HCT116 (cell line): ENCODE data around the gene NACC2. TPM values are rescaled to one million over a fixed set of nuclear protein-coding genes. Genes with fewer than 3 reads are reported as not detected.

Source experiments
- ATAC-seq: fragments of 200-7000 bp; cut with Tn5 transposase; 2 replicates; pipeline ENCODE4 v1.9.1; 2020; ENCODE audit warnings: mild to moderate bottlenecking, moderate library complexity
- BruUV-seq: library from RNA; stranded (reverse); fragments of 400-500 nt; replicated peaks from 2 replicates; lab custom pipeline; 2021; lab: Mats Ljungman, UMichigan
- CTCF ChIA-PET: fragments of 300-600 bp; sonication (Branson Sonifier 250); formaldehyde crosslinking; loops from one replicate; lab custom pipeline; 2021; ENCODE audit warnings: antibody characterized with exemption; lab: Charles Lee
- POLR2A ChIA-PET: fragments of 300-600, 350-600 bp; sonication (Branson Sonifier 250); formaldehyde crosslinking; loops from one replicate; lab custom pipeline; 2021; ENCODE audit warnings: antibody characterized with exemption; lab: Charles Lee
- RAD21 ChIA-PET, 2 experiments: fragments of 300-600 bp; sonication (Branson Sonifier 250); formaldehyde crosslinking; loops; one replicate each; lab custom pipeline; 2023; ENCODE audit warnings: low total read pairs in 2 of 2; ENCODE audit not compliant: uncharacterized antibody in 2 of 2, unreplicated experiment in 2 of 2, low non-redundant PET in 1 of 2; lab: Charles Lee
- DNase-seq: peaks from one replicate; pipeline ENCODE4 v3.0.0-alpha.2; 2010; ENCODE audit warnings: low read depth, low spot score
- H2AFZ ChIP-seq: fragments of 200-600 bp; shearing (Covaris generic), sonication (generic); 2 replicates; pipeline ENCODE4 v1.6.1; 2017; ENCODE audit warnings: low read depth, mixed run types, mixed read lengths, antibody characterized with exemption, low read length; ENCODE audit not compliant: poor library complexity, severe bottlenecking
- H3K27ac ChIP-seq: 2 replicates; pipeline ENCODE4 v1.5.1; 2012; ENCODE audit warnings: low read depth, low read length
- H3K27me3 ChIP-seq: fragments of 200-600 bp; sonication (generic); 2 replicates; pipeline ENCODE4 v1.6.1; 2016; ENCODE audit warnings: mixed run types, low read length, mixed read lengths; ENCODE audit not compliant: insufficient read depth
- H3K36me3 ChIP-seq, 2 experiments: fragments of 200-500 bp in 1 of 2; fragments of 200-600 bp in 1 of 2; sonication (Bioruptor generic) in 1 of 2; sonication (generic) in 1 of 2; 2 replicates each; pipeline versions ENCODE4 v1.5.1 to v1.6.1; 2014 to 2016; ENCODE audit warnings: low read length in 2 of 2, inconsistent platforms in 1 of 2, mixed read lengths in 1 of 2, mixed run types in 1 of 2; ENCODE audit not compliant: insufficient read depth in 2 of 2, control insufficient read depth in 1 of 2
- H3K4me1 ChIP-seq, 2 experiments: fragments of 200-600 bp in 1 of 2; sonication (generic) in 1 of 2; 2 replicates each; pipeline versions ENCODE4 v1.5.1 to v1.6.1; 2012 to 2017; ENCODE audit warnings: low read length in 2 of 2, inconsistent platforms in 1 of 2, mild to moderate bottlenecking in 1 of 2, mixed read lengths in 1 of 2, mixed run types in 1 of 2, moderate library complexity in 1 of 2; ENCODE audit not compliant: insufficient read depth in 2 of 2, control insufficient read depth in 1 of 2
- H3K4me2 ChIP-seq: fragments of 200-600 bp; sonication (generic); 2 replicates; pipeline ENCODE4 v1.6.1; 2017; ENCODE audit warnings: mixed run types, low read length, mixed read lengths
- H3K4me3 ChIP-seq, 2 experiments: fragments of 200-600 bp in 1 of 2; sonication (generic) in 1 of 2; replicated peaks in 1 of 2; 2 replicates each; pipeline ENCODE4 v1.5.1; 2011 to 2016; ENCODE audit warnings: low read length in 2 of 2, control low read depth in 1 of 2, low read depth in 1 of 2, mild to moderate bottlenecking in 1 of 2, mixed read lengths in 1 of 2, mixed run types in 1 of 2
- H3K79me2 ChIP-seq: fragments of 200-600 bp; sonication (generic); 2 replicates; pipeline ENCODE4 v1.6.1; 2017; ENCODE audit warnings: mild to moderate bottlenecking, mixed run types, low read length, moderate library complexity, mixed read lengths; ENCODE audit not compliant: insufficient read depth
- H3K9ac ChIP-seq: fragments of 200-600 bp; sonication (generic); 2 replicates; pipeline ENCODE4 v1.6.1; 2016; ENCODE audit warnings: low read length, mixed read lengths
- H3K9me2 ChIP-seq: fragments of 200-600 bp; sonication (generic), shearing (Covaris generic); 2 replicates; pipeline ENCODE4 v1.6.1; 2017; ENCODE audit warnings: mixed run types, mild to moderate bottlenecking, moderate library complexity; ENCODE audit not compliant: insufficient read depth
- H3K9me3 ChIP-seq, 2 experiments: fragments of 200-500 bp in 1 of 2; fragments of 200-600 bp in 1 of 2; sonication (Bioruptor generic) in 1 of 2; sonication (generic) in 1 of 2; 2 replicates each; pipeline ENCODE4 v1.6.1; 2014 to 2017; ENCODE audit warnings: low read length in 2 of 2, mixed read lengths in 2 of 2, inconsistent platforms in 1 of 2, low read depth in 1 of 2, mild to moderate bottlenecking in 1 of 2, mixed run types in 1 of 2, moderate library complexity in 1 of 2; ENCODE audit not compliant: control insufficient read depth in 1 of 2, insufficient read depth in 1 of 2
- H4K20me1 ChIP-seq: fragments of 200-600 bp; sonication (generic), shearing (Covaris generic); 2 replicates; pipeline ENCODE4 v1.6.1; 2017; ENCODE audit warnings: mixed run types, mild to moderate bottlenecking, moderate library complexity; ENCODE audit not compliant: insufficient read depth
- CBX3 ChIP-seq: IDR thresholded peaks from 2 replicates; pipeline ENCODE4 v1.6.1; 2012; ENCODE audit warnings: low read depth
- EGR1 ChIP-seq: IDR thresholded peaks from 2 replicates; pipeline ENCODE4 v1.6.1; 2012; ENCODE audit warnings: low read depth
- EZH2 ChIP-seq: fragments of 200-600 bp; sonication (generic); IDR thresholded peaks from 2 replicates; pipeline ENCODE4 v1.6.1; 2017; ENCODE audit warnings: antibody characterized with exemption, mixed run types
- EZH2phosphoT487 ChIP-seq: fragments of 200-600 bp; IDR thresholded peaks from 2 replicates; pipeline ENCODE4 v1.6.1; 2018; ENCODE audit warnings: antibody characterized with exemption, borderline replicate concordance
- FOSL1 ChIP-seq: IDR thresholded peaks from 2 replicates; pipeline ENCODE4 v1.6.1; 2012; ENCODE audit warnings: low read depth
- JUND ChIP-seq: IDR thresholded peaks from 2 replicates; pipeline ENCODE4 v1.6.1; 2012
- POLR2AphosphoS5 ChIP-seq: IDR thresholded peaks from 2 replicates; pipeline ENCODE4 v1.6.1; 2011; ENCODE audit warnings: mild to moderate bottlenecking, low read depth, low read length, moderate library complexity
- RAD21 ChIP-seq: IDR thresholded peaks from 2 replicates; pipeline ENCODE4 v1.6.1; 2012; ENCODE audit warnings: low read depth, mild to moderate bottlenecking
- SIN3A ChIP-seq: IDR thresholded peaks from 2 replicates; pipeline ENCODE4 v1.6.1; 2012; ENCODE audit warnings: low read depth
- TCF7L2 ChIP-seq: IDR thresholded peaks from 2 replicates; pipeline ENCODE4 v1.7.0; 2011; ENCODE audit warnings: borderline replicate concordance, inconsistent platforms; ENCODE audit not compliant: insufficient read depth, insufficient read length; ENCODE audit errors: extremely low read depth
- ZFX ChIP-seq: fragments of 450-650 bp; IDR thresholded peaks from 2 replicates; pipeline ENCODE4 v1.6.1; 2017
- ZNF274 ChIP-seq: fragments of 200-500 bp; sonication (Bioruptor generic); IDR thresholded peaks from 2 replicates; pipeline ENCODE4 v1.6.1; 2014; ENCODE audit warnings: mild to moderate bottlenecking, low read depth, low read length, inconsistent platforms
- intact Hi-C: fragments of 100-400 bp; cut with micrococcal nuclease; formaldehyde crosslinking; loops from 2 replicates; pipeline ENCODE4 v1.10.0; 2022
- total RNA-seq: library from RNA; stranded (reverse); gene quantifications from one replicate; pipeline ENCODE4 v1.2.1, GENCODE V29; 2021; ENCODE audit not compliant: unreplicated experiment
- TF ChIP-seq, protein P1 (sequence below): IDR thresholded peaks from 2 replicates; pipeline ENCODE4 v1.6.1; 2011; ENCODE audit warnings: mild to moderate bottlenecking, low read length, moderate library complexity; ENCODE audit not compliant: insufficient replicate concordance; ENCODE audit errors: extremely low read depth

The NACC2 gene
- total RNA-seq, 1 experiment from 2014 or later: 27.8 TPM

DNA sequence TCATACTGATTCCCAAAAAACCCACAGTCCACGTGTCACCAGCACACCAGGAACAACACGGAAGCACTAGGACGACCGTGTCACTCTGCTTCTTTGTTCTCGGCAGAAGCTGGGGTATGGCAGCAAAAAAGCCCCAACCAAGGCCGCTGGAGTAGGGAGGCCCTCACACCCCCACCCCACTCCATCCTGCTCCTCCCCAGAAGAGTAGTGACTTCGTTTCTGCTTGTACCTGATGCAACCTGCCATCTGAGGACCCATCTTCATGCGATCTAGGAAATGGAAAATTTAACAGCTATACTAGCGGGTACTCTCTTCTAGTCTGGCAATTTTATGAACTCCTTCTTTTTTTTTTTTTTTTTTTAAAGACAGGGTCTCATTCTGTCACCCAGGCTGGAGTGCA is 137.7 kb downstream of the NACC2 start:
- no peak overlapping the region for H3K9ac ChIP-seq
- TF ChIP-seq TCF7L2 (no peak), EGR1 (no peak), RAD21 (no peak), ZNF274 (no peak), EZH2 (no peak), CBX3 (no peak), FOSL1 (no peak), POLR2AphosphoS5 (no peak), EZH2phosphoT487 (no peak), SIN3A (no peak), JUND (no peak), ZFX (no peak)
- TF ChIP-seq, protein P1, sequence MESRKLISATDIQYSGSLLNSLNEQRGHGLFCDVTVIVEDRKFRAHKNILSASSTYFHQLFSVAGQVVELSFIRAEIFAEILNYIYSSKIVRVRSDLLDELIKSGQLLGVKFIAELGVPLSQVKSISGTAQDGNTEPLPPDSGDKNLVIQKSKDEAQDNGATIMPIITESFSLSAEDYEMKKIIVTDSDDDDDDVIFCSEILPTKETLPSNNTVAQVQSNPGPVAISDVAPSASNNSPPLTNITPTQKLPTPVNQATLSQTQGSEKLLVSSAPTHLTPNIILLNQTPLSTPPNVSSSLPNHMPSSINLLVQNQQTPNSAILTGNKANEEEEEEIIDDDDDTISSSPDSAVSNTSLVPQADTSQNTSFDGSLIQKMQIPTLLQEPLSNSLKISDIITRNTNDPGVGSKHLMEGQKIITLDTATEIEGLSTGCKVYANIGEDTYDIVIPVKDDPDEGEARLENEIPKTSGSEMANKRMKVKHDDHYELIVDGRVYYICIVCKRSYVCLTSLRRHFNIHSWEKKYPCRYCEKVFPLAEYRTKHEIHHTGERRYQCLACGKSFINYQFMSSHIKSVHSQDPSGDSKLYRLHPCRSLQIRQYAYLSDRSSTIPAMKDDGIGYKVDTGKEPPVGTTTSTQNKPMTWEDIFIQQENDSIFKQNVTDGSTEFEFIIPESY: no peak
- no peak overlapping the region for H2AFZ ChIP-seq
- DNase-seq (no peak), ATAC-seq (no peak)
- ChIA-PET POLR2A (no interaction called here), RAD21 (no interaction called here), CTCF (no interaction called here)
- H3K4me1 ChIP-seq: peaks cover 20 to 27% of the 10 kb centered on the region in 2 experiments
- no peak overlapping the region for H3K4me2 ChIP-seq
- no peaks in the 10 kb centered on the region for H3K9me3 ChIP-seq
- no peaks in the 10 kb centered on the region for H3K9me2 ChIP-seq
- peaks cover 61% of the 10 kb centered on the region for H3K79me2 ChIP-seq
- no peaks in the 10 kb centered on the region for H4K20me1 ChIP-seq
- no peak overlapping the region for H3K4me3 ChIP-seq
- H3K27me3 ChIP-seq: no peaks in the 10 kb centered on the region
- no peak overlapping the region for H3K27ac ChIP-seq
- BruUV-seq: no TSS peak
- intact Hi-C loops: loop anchor here (10.0 kb wide), 1 partner anchor 93 kb away; no protein-coding TSS in a partner anchor
- peaks cover 10 to 16% of the 10 kb centered on the region in 2 experiments; a peak in 3 of 4 replicates for H3K36me3 ChIP-seq
